NOMO-1 treated with dmso at 0.1 percent for 144 hours (cell line): Measurements from ENCODE around the gene FUT6.
A peak's percentile ranks its signal among the peaks of the same experiment; 100 is the strongest.

Experiments used
- DNase-seq: peaks from one replicate; lab custom pipeline; 2025; ENCODE audit not compliant: unreplicated experiment; lab: John Stamatoyannopoulos, UW

The FUT6 gene

GRCh38 chr19:5806905-5807304, 32.6 kb downstream of the FUT6 start:
- DNase-seq = no peak

GRCh38 chr19:5806133-5806489, 33.4 kb downstream of the FUT6 start:
- DNase-seq = no peak

- DNase-seq = no peak
Measured at GRCh38 chr19:5805462-5806132, 33.9 kb downstream of the FUT6 start.

- DNase-seq = no peak
Measured at GRCh38 chr19:5804516-5805461, 34.7 kb downstream of the FUT6 start, which contains the start of gene NRTN. NRTN (plus strand) TSS chr19:5805067; CDS start chr19:5824166, 19,099 bp downstream.

- peak; percentile 94 for DNase-seq
Measured at GRCh38 chr19:5803752-5804515, 35.6 kb downstream of the FUT6 start.

- no peak for DNase-seq
Measured at GRCh38 chr19:5803441-5803751, 36.1 kb downstream of the FUT6 start.

GRCh38 chr19:5801796-5802619, 37.5 kb downstream of the FUT6 start:
- no peak for DNase-seq

GRCh38 chr19:5800361-5801270, 38.9 kb downstream of the FUT6 start:
- no peak for DNase-seq

GRCh38 chr19:5799247-5800241, 40.0 kb downstream of the FUT6 start:
- no peak for DNase-seq

- no peak for DNase-seq
Measured at GRCh38 chr19:5798244-5798643, 41.3 kb downstream of the FUT6 start.

GRCh38 chr19:5795382-5795919, 44.1 kb downstream of the FUT6 start:
- no peak for DNase-seq

- DNase-seq = no peak
Measured at GRCh38 chr19:5793188-5793587, 46.3 kb downstream of the FUT6 start.

GRCh38 chr19:5792224-5792623, 47.3 kb downstream of the FUT6 start:
- no peak for DNase-seq

GRCh38 chr19:5790559-5791520, 48.7 kb downstream of the FUT6 start, which contains the start of gene DUS3L:
DUS3L (minus strand) TSS chr19:5791163; CDS start chr19:5791141, 22 bp downstream.
- peak; percentile 96 for DNase-seq

- DNase-seq = no peak
Measured at GRCh38 chr19:5789886-5790558, 49.5 kb downstream of the FUT6 start.

- DNase-seq = no peak
Measured at GRCh38 chr19:5789351-5789761, 50.1 kb downstream of the FUT6 start.
